ENCODE measurements around the gene ANK2. TPM values are rescaled to one million over a fixed set of nuclear protein-coding genes. Genes with fewer than 3 reads are reported as not detected.
"Not testable (repeated sequence)": the region's sequence is repeated elsewhere in the genome, so short reads cannot be mapped to it uniquely, and the experiment has no call there.

The ANK2 gene
- polyA plus RNA-seq, 3 donors: 63.7 to 70.2 (median 65.4) TPM

DNA sequence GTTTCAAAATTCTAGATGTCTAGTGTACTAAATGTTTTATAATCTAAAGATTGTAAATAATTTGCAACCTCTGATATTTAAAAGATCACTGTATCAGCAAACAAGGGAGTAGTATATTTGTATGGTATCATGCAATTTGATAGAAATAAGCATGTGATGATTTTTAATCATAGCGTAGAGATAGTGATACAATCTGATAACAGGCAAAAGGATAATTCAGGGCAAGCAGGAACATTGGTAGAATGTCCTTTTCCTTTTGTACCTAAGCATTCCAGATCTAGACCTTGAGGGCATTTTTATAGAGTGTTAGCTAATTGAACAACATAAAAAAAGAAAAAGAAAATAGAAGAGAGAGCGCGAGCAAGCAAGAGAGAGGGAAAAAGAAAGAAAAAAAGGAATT is 1.4 kb downstream of the ANK2 start:
- no peak for DNase-seq

DNA sequence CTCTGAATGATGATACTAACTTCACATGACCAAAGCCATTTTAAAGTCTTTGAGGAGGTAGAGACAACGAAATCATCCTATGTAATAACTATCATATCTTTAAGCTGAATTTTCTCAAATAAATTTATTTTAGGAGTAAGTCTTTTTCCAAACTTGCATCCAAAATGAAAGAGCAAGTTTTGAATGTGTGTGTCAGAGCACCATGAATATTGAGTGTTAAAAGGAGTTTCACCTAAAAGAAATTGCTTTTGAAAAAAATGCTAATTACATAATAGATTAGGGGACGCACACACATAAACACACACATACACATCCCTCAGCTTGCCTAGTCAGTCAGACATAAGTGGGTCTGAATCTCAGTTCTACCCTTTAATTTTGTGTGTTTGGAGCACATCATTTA is 1.9 kb downstream of the ANK2 start:
- no peak for DNase-seq

DNA sequence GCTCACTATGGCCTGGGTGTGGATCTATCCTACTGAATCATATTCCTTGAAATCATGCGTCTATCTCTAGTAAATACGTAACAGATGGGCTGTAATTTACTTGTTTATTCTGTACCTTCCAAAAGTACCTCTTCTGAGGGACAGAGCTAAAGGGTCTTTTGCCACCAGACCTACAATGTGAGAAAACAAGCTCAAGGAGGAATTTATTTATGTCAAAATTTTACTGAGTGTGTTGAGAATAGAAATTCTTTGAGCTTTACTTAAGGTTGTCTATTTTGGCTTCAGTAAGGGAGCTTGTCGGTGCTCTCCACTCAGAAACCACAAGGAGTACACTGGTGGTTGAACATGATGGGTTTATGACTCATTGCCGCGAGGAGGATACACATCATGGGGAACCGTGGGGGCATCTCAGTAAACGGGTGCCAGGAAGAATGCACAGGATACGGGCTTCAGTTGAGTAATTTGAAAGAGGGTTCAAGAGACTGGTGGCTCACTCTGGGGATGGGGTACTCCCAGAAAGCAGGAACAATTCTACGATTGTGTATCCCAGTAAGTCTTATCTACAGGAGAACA is 3.0 kb downstream of the ANK2 start:
- no peak for DNase-seq

DNA sequence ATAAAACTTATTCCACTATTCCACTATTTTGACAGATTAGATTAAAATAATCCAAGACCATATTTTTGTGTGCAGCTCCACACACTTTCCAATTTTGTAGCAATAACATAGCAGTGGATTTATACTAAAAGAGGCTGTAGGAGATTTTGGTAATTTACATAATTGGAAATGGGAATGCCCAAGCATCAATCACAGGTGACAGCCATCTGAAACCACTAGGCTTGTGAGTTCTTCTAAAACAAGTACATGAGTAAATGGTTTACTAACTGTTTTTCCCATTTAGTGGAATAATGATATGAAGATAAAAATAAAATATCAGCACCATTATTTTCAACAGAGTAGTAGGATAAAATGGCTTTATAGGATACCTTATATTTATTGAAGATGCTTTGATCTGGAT is 4.4 kb downstream of the ANK2 start:
- no peak for DNase-seq

DNA sequence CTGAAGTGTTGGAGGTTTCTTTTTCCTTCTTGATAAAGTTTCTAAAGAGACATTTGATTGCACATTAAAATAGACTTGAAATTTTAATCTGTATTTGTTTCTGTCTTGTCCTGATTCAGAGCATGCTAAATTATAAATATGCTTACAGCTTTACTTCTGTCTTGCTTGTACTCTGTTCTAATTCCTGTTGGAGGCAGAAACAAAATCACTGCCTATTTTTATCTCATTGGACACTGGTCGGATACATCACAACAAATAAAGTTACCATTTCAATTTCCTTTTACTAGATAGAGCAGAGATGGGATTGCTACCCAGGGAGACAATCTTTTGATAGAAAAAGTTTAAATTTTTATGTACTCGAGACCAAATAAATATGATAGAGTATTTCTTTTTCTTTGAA is 6.9 kb downstream of the ANK2 start:
- no peak for DNase-seq

DNA sequence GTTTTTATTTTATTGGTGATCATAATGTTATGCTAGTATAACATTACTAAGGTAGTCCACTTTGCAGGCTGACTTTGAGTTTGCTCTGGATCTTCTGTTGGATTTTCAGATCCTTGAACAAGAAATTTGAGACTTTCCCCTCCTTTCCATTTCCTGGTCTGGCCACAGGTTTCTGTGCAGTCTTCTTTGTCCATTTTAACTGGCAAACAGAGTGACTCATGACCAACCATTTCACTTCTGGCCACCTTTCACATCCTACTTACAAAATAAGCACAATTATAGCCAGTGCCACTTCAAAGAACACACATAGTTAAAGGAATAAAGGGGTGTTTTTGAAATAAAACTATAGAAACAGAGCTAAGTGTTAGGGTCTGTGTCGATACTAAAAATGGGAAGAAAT is 8.4 kb downstream of the ANK2 start:
- DNase-seq: no peak

DNA sequence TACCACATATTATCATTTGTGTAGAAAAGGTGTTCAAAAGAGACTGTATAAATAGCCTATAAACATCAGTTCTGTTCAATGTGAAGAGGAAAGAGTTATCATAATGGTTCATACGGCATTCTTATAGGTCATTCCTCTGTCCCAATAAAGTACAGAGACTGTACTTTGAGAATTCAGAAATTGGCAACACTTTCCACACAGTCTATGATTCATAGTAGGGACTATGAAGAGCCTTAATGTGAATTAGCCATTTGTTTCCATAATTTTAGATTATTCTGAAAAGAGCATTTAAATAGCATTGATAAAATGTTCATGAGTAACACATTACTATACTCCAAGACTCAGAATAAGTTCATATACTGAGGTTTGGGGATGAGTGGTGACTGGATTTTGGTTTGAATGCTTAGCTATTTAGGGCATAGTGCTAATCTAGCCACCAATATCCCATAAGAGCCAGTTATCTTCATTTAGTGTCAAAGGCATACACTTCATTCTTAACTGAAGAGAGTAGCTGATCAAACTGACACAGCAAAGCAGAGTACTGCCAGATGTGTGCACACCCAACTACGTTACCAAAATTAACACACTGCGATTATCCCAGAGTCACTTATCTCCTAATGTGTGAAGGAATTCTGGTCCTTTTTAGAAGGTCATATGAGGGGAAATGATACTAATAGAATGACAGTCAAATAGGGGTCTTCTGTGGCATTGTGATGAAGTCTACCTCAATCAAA is 10.2 kb downstream of the ANK2 start:
- no peak for DNase-seq

DNA sequence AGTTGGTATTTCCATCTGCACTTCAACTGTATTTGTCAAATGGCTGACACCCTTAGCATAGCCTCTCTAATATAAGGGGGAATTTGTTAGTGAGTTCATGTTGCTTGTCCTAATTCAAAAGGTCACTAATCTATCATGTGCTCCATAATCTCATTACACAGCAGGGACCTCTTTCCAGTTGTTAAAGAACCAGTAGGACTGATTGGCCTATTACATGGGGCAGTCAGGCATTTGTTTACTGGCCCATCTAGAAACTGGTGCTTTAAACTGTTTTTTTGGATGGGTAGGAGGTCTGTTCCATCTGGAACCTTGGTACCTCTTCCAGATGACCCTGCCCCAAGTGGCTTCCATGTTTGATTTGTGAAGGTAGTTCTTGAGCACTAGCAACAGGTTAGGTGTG is 11.4 kb downstream of the ANK2 start:
- DNase-seq: no peak

DNA sequence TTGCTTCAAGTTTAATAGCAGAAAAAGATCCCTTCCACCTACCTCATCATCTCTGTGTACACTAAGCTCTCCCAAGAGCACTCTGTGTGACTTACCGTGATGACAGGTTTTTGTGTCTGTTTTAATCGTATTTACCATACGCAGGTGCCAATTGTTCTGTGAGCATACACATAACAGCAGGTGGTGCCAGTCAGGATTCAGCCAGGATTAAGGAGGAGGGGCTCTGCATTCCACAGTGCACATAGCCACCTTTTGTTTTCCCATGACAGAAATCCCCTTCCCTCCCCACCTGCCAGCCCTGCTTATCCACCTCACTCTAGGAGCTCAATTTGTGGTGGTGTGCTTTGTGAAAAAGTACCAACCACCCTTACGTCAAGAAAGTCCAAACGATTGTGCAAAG is 14.8 kb downstream of the ANK2 start:
- no peak for DNase-seq

DNA sequence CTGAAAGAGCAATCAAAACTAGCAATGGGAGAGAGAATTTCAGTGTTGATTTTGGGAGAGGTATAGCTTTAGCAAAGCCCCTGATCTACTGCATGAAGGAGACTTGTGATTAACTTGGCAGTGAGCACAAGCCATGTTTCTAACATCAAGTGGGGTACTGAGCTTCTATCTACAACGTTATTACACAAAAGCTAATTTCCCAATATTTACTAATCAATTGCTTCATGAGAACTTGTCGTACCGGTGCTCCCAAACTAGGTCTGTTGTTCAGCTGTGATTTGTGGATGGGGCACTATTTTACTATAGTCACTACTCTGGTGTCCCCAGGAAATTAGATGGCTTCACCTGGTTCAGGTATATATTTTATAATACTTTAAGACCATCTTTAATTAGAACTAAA is 16.2 kb downstream of the ANK2 start:
- DNase-seq: no peak

DNA sequence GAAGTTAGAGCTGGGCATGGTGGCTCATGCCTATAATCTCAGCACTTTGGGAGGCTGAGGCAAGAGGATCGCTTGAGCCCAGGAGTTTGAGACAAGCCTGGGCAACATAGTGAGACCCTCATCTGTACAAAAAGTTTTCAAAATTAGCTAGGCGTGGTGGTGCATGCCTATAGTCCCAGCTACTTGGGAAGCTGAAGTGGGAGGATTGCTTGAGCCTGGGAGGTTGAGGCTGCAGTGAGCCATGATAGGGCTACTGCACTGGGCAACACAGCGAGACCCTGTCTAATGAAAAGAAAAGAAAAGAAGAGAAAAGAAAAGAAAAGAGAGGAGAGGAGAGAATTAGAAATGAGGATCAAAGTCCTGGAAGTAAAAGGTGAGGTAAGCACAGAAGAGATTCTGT is 19.3 kb downstream of the ANK2 start:
- not testable (repeated sequence) for DNase-seq

DNA sequence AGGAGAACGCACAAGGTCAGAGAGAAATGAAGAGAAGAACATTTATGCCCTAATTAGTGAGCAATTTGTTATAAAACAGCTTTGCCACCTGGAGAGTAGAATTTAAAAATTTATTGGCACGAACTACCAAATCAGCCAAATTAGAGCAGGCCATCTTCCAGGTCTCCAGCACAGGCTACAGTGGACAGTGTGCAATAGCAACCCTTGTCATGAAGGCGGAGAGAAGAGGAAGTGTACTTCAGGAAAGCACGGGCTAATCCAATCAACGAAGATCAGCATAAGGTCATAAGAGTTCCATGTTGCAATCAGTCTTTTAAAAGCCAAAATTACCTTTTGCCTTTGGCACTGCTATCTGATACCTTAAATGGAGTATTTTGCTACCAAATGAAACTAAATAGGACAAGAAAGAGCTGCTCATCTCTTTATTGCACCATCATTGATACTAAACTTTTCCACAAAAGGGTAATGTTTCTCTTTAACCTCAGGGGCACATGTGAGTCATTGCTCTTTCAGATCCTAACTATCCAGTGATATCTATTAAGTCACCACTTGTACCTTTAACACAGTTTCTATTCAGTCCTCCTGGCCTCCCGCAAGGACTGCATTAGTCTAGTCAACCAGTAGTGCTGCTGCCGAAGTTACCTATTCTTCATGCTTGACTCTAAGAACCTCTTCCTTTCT is 19.9 kb downstream of the ANK2 start:
- DNase-seq: no peak

DNA sequence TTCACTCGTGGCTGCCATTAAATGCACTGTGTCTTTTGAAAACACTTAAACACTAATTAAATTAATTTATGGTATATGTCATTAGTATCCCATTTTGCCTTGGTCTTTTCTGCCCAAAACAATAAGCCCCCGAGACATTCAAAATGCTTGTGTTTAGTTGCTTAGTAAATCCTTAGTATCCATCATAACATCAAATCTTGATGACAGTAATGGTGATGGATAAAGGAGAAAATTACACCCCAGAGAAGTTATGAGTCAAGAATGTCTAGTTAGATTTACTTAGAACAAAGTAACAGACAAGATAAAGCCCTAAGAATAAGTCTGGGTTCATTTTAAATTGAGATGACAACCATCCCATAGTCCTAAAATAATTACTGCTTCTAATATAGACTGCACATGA is 21.3 kb downstream of the ANK2 start:
- no peak for DNase-seq

DNA sequence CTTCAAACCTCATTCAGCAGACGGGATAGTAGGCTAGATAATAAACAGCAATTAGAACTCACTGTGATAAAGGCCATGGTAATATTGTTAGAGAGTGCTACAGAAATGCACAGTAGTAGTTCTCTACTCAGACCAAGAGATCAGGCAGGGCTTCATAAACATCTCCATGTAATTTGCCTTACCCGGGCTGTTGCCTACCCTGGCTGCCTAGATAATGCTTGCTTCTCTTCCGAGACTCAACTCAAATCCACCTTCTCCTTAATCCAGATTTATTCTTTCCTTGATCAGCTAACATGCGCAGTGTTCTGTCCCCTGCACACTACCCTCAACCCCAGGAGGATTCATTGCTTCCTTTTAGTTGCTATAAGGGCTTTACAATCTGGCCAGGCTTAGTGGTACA is 21.8 kb downstream of the ANK2 start:
- DNase-seq: no peak

DNA sequence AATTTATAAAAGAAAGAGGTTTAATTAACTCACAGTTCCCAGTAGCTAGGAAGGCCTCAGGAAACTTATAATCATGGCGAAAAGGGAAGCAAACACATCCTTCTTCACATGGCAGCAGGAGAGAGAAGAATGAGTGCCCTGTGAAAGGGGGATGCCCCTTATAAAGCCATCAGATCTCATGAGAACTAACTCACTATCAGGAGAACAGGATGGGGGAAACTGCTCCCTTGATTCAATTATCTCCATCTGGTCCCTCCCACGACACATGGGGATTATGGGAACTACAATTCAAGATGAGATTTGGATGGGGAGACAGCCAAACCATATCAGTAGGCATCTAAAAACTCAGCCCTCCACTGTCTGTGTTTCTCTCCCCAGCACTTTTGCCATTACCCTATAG is 22.4 kb downstream of the ANK2 start:
- DNase-seq: no peak

DNA sequence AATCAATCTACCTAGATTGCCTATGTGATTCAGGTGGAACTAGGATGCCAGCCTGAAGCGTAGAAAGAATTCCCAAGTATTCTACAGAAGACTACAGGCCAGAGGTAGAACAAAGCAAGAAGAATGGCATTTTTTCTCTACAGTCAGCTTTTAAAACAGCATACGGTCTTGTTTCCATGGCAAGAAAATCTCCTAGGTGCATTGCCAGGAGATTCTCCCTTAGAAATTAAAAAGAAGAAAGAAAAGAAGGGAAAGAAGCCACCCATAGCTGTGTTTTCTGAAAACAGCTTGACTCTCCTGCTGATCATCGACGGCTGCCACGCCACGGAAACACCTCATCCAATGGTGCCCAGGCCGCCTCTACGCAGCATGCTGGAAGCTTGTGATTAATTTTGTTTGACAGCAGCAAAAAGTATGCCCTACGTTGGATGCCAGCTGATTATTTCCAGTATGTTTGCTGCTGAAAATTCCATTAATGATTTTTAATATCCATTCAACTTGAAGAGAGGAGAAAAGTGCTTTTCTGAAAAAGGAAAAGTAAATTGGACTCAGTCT is 24.1 kb downstream of the ANK2 start:
- DNase-seq: no peak

DNA sequence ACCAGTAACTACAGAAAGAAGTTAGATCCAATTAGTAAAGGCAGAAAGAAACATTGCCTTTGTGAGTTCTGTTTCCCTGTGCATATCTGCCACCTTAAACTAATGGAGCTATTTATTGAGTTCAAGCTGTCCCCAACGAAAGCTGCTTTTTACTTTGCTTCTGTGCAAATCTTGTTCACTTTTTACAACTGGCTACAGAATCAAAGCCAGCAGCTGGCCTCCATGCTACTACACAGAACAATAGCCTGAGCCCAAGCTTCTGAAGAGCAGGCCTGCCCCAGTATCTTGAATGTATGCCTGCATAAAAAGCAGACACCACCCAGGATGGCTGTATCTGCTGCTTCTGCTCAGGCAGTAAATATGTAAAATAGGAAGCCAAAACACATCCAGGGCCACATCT is 28.1 kb downstream of the ANK2 start:
- DNase-seq: no peak

DNA sequence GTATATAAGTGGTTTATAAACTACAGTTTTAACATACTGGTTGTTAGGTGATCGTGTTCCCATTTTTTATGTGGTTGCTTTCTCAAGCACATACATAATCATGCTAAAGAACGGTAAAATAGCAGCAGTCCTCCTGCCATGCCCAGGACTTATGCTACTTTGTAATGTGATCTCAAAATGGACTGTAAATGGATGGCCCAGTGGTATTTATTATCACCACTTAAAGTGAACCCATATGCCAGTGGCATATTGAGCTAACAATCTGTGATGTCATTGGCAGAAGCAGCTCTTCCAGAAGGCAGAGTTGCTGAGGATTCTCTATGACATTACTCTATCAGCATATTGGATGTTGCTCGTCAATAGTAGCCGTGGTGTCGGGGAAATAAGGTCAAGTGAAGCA is 28.6 kb downstream of the ANK2 start:
- no peak for DNase-seq

DNA sequence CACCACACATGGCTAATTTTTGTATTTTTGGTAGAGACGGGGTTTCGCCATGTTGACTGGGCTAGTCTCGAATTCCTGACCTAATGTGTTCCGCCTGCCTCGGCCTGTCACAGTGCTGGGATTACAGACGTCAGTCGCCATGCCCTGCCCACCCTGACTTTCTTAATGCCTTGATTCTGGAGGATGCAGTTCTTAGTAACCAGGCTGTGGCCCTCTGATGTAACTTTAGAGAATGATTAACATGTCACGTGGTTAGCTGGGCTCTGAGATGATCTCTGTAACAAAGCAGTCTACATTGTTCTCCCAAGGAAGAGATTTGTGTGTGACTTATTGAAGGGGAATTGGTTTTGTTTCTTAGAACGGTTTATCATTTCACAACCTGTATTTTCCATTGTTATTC is 30.6 kb downstream of the ANK2 start:
- no peak for DNase-seq

DNA sequence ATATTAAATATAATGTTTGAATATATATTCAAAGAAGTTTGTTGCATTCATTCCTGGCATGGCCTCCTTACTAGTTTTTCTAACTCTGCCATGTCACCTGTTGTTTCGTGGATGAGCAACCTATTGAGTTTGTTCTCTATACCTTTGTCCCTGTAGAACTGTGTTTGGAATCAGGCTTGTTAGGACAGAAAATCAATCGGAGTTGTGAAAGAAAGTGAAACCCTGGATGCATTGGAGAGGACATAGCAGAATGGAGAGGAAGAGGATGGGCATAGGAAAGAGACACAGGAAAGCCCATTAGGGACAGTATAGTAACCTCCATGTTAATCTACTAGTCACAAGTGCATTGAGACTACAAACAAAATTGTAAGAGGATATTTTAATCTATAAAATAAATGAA is 31.2 kb downstream of the ANK2 start:
- DNase-seq: no peak

DNA sequence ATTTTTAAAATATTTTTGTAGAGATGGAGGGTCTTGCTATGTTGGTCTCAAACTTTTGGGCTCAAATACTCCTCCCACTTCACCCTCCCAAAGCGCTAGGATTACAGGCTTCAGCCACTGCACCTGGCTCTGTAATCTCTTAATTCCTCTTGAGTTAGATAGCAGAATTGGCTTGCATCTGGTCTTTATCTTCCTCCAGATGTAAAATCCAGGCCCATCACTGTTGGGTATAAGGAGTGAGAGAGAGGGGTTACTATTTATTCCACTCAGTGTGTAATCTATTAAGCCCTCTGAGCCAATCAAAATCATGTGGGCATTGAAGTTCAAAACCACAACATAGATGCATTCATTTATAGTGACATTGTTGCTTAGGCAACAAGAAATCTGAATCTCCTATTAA is 33.9 kb downstream of the ANK2 start:
- DNase-seq: no peak

DNA sequence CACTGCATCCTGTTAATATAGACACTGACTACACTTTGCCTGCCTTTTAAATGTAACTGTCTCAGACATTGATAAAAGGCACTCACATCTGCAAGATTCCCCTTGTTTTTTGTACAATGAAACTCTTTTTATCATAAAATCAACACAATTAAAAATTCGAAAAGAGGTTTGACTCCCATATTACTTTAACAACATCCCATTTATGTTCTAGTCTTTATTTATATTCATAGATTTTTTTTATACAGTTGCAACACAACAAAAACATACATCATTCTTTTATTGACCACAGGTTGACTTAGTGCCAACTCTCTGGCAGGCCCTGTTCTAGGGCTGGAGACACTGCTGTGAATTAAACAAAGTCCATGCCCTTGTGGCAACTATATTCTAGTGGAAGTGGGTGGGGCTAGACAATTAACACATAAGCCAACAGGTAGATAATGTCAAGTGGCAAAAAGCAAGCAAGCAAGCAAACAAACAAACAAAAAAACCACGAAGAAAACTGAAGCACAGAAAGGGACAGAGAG is 36.8 kb downstream of the ANK2 start:
- no peak for DNase-seq

DNA sequence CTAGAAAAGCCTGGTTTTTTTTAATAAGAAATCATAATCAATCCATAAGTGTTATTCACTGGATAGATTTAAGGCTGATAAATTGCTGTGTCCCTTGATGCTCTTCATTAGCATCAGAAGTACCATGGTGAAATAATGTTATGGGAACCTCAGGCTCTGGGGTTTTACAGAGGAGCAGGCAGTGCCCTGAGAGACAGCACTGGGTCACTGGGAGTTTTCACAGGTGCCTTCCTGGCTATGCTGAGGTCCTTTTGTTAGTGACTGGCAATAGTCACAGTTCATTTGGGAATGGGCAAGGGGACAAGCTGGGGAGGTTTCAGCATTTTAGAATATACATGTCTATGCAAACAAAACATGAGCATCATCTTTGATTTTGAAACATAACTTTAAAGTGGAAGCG is 38.6 kb downstream of the ANK2 start:
- no peak for DNase-seq

Measured in renal pelvis (tissue), 4 donors.